Pulmonary artery endothelial cell (primary cell): ENCODE data around the gene HFM1. TPM values are rescaled to one million over a fixed set of nuclear protein-coding genes. Genes with fewer than 3 reads are reported as not detected.
"Not testable (repeated sequence)": the region's sequence is repeated elsewhere in the genome, so short reads cannot be mapped to it uniquely, and the experiment has no call there.

ENCODE experiments used
- DNase-seq: peaks from one replicate; pipeline ENCODE4 v3.0.0-alpha.2; 2011; ENCODE audit warnings: low read depth, low spot score
- total RNA-seq: library from RNA; depleted of rRNA; stranded (reverse); fragments of >200 nt; gene quantifications from 2 replicates; pipeline ENCODE4 v1.2.3, GENCODE V29; 2014

Gene HFM1
- total RNA-seq, 1 donor from 2014 or later, result 0.07 TPM

DNA sequence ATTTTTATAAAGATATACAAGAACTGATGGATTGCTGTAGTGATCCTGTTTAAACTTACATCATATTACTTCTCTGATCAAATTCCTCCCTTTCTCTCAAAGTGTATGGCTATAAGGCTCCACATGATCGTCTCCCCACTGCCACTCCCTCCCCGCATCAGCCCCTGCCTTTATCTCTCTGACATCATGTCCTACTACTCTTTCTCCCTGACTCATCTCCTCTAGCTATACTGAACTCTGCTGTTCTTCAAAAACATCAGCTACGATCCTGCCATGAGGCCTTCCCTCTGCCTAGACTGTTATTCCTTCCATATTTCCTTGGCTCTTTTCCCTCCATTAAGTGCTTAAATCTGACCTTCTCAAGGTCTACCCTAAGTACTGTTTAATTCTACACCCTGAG lies 22.8 kb downstream of the HFM1 start:
- DNase-seq, result no peak

DNA sequence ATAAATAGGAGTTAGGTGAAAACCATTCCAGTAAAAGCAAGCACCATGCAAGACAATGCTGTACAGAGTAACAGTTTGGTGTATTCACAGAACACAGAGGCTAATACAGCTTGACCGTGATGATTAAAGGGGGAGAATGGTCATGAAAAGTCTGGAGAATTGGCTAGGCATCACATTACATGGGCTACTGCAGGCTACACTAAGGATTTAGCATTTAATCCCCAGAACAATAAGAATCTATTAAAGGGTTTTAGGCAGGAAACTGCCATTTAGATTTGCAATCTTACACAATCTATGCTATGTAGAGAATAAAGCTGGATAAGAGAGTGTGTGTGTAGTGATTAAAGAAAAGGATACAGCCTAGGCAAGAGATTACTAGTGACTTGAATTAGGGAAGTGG lies 30.6 kb downstream of the HFM1 start:
- DNase-seq, result no peak

GRCh38 chr1:91372230-91372629 lies 32.4 kb downstream of the HFM1 start:
- DNase-seq, result not testable (repeated sequence)

GRCh38 chr1:91349524-91349923 lies 55.1 kb downstream of the HFM1 start:
- no peak for DNase-seq

DNA sequence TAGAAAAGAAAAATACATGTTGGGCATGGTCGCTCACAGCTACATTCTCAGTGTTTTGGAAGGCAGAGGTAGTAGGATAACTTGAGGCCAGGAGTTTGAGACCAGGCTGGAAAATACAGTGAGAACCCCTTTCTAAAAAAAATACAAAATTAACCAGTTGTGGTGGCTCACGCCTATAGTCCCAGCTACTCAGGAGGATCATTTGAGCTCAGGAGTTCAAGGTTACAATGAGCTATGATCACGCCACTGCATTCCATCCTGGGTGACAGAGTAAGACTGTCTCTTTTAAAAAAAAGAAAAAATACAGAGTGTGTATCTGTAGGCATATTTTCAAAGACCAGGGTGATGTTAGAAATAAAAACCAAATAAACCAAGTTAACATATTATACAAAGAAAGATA lies 57.8 kb downstream of the HFM1 start:
- DNase-seq, result no peak

- no peak for DNase-seq
These were observed 59.1 kb downstream of the HFM1 start for GRCh38 chr1:91345395-91346005.

DNA sequence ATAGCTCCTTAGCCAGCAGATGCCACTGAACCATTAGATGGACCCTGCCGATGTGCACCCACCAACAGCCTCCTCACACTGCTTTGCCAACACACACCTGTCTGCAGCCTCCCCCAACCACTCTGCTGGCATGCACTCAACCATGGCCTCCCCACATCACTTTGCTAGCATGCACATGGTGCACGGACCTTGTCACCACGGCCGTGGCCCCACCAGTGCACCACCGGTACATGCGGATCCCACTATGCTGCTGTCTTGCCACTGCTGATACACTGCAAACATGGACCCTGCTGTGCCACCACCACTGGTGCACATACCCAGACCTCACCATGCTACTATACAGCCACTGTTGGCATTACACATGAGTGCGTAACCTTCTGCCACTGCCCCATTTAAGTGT lies 66.1 kb downstream of the HFM1 start:
- DNase-seq, result no peak

DNA sequence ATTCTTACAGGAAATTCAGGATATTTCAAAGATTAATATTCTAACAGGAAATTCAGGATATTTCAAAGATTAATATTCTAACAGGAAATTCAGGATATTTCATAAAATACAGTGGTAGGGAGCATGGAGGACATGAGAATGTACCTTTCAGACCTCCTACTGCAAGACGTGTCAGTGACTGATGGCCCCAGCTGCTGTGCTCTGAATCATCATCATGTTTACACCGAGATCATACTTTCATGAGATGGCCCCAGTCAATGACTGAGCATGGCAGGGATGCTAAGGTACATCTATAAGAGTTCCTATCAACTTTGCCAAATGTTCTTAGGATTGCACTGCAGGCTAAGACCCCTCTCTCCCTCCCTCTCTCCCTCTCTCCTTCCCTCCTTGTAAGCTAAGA lies 69.0 kb downstream of the HFM1 start:
- no peak for DNase-seq

DNA sequence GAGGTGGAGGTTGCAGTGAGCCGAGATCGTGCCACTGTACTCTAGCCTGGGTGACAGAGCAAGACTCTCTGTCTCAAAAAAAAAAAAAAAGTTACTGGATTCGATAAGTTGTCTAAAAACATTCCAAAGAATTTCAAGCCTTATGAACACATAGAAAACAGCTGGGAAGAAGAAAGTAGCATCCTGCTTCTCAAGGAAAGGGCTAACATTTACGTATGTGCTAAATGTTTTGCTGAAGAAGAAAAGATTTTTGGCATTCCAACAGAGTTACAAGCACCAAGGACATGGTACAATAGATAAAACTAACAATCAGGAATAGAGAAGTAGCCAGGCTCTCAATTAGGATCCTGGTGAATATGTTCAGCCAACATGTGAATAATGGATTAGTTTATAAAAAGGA lies 69.8 kb downstream of the HFM1 start:
- DNase-seq, result no peak

DNA sequence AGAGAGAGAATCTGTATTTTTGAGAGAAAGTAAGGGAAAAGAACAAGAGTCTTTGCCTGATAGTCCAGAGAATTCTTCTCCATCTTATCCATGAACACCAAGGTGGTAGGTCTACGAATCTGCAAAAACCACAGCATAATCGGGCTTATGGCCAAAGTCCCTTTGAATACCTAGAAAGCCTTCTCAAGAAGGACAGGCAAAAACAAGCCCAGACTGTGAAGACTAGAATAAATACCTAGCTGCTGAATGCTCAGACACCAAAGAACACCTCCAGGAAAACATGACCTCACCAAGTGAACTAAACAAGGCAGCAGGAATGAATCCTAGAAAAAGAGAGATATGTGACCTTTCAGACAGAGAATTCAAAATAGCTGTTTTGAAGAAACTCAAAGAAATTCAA lies 79.2 kb downstream of the HFM1 start:
- DNase-seq, result no peak

DNA sequence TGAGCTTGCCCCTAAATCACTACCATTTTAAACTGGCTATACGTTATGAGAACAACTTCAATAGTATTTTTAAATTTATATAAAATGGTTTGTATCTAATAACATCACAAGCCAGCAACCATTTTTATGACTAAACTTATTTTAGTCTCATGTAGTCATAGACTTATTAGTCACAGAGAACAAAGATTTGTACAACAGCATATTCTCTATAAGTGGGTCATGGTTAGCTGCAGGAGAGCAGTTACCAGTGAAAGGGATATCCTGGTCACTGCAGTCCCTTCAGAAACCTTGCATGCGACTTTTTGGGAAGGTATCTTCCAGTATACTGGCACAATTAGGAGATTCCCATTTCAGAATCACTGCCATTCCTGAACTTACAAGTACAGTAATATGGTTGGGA lies 90.0 kb downstream of the HFM1 start:
- no peak for DNase-seq

- no peak for DNase-seq
These were observed 93.0 kb downstream of the HFM1 start for GRCh38 chr1:91311672-91312071.

GRCh38 chr1:91308544-91308943 lies 96.1 kb downstream of the HFM1 start:
- DNase-seq, result no peak

- DNase-seq, result no peak
These were observed 96.7 kb downstream of the HFM1 start for GRCh38 chr1:91307784-91308409.

- DNase-seq, result no peak
These were observed 101.5 kb downstream of the HFM1 start for GRCh38 chr1:91303165-91303564.

DNA sequence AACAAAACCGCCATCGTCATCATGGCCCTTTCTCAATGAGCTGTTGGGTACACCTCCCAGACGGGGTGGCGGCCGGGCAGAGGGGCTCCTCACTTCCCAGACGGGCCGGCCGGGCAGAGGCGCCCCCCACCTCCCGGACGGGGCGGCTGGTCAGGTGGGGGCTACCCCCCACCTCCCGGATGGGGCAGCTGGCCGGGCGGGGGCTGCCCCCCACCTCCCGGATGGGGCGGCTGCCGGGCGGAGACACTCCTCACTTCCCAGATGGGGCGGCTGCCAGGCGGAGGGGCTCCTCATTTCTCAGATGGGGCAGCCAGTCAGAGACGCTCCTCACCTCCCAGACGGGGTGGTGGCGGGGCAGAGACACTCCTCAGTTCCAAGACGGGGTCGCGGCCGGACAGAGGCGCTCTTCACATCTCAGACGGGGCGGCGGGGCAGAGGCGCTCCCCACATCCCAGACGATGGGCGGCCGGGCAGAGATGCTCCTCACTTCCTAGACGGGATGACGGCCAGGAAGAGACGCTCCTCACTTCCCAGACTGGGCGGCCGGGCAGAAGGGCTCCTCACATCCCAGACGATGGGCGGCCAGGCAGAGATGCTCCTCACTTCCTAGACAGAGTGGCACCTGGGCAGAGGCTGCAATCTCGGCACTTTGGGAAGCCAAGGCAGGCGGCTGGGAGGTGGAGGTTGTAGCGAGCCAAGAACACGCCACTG lies 115.6 kb downstream of the HFM1 start:
- not testable (repeated sequence) for DNase-seq

GRCh38 chr1:91286962-91287317 lies 117.7 kb downstream of the HFM1 start:
- not testable (repeated sequence) for DNase-seq

DNA sequence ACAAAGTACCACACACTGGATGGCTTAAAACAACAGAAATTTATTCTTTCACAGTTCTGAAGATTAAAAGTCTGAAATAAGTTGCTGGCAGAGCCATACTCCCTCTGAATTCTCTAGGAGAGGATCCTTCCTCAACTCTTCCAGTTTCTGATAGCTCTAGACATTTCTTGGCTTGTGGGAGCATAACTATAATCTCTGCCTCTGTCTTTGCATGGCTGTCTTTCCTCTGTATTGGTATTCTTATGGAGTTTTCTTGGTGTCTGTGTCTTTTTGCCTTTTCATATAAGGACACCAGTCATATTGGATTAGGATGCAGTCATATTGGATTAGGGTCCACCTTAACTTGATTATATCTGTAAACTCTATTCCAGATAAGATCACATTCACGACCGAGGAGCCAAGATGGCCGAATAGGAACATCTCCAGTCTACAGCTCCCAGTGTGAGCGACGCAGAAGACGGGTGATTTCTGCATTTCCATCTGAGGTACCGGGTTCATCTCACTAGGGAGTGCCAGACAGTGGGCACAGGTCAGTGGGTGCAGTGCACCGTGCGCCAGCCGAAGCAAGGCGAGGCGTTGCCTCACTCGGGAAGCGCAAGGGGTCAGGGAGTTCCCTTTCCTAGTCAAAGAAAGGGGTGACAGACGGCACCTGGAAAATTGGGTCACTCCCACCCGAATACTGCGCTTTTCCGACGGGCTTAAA lies 118.2 kb downstream of the HFM1 start:
- DNase-seq, result not testable (repeated sequence)

- no peak for DNase-seq
These were observed 121.3 kb downstream of the HFM1 start for GRCh38 chr1:91283421-91283726.

DNA sequence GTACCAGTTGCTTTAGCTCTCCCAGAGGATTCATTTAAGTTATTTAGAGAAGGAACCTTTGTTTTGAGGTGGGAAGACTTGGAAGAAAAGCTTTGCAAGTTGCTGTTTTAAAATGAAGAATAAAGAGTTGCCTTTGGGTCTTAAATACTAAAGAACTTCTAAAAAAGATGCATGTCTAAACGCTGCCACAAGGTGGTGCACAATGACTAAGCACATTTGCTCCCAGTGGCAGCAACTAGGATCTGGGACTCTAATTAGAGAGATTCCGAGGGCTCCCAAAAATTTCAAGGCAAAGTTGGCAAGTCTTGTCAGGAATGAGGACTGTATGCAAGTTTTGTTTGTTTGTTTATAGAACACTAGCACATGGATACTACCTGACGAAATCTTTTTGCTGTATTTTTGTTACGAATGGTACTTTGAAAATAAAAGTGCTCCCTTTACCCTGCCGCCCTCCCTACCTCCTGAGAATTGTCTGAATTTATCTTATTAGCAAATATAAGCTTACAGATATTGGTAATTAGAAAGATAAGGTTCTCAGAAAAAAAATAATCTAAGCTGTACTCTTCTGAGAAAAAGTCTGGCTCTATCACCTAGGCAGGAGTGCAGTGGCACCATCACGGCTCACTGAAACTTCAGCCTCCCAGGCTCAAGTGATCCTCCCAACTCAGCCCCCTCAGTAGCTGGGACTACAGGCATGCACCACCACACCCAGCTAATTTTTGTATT lies 121.8 kb downstream of the HFM1 start:
- DNase-seq, result peak; percentile 29

- no peak for DNase-seq
These were observed 122.9 kb downstream of the HFM1 start for GRCh38 chr1:91281782-91282181.

DNA sequence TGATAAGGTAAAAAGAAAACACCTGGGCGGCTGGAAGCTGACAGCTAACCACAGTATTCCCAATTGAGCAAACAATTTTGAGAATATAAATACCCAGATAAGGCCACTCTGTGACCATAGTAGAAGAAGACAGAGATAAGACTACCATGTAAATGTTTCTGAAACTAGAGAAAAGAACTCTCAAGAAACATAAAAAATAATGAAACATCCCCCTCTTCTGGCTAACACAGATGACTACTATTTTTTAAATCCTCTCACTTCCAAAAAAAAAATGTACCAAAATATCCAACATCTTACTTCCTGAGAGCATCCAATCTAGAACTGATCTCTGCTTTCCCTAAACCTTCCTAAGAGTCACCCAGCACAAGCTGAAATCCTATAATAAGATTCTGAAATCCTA lies 125.9 kb downstream of the HFM1 start:
- no peak for DNase-seq
